GM21390 (cell line): ENCODE data around the gene EIF5A2.

Source experiments
- ATAC-seq: cut with Tn5 transposase; IDR thresholded peaks from one replicate; pipeline ENCODE4 v1.9.1; 2021; ENCODE audit not compliant: unreplicated experiment

EIF5A2 gene

DNA sequence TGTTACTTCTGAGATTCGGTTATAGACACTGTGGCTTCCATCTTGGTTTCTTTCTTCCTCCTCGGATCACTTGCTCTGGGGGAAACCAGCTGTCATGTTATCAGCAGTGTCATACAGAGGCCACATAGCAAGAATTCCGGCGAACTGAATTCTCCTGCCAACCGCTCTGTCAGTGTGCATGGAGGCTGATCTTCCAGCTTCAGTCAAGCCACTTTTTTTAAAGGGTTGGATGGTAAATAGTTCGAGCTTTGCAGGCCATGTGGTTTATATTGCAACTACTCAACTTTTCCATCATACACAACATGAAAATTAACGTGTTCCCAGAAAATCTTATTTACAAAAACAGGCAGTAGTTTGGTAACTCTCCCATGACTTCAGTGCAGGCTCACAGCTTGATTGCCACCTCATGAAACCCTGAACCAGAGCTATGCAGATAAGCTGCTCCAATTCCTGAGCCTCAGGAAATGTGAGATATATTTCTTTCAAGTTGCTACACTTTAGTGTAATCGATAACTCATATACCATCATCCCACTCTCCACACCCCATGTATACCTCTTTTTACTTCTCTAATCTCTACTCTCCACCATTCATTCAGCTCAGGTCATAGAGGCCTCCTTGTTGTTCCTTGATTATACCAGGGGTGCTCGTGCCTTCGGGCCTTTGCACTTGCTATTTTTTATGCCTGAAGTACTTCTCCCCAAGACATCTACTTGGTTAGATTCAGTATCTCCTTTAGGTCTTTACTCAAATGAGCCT, 45.6 kb downstream of the EIF5A2 start:
- ATAC-seq: no peak

DNA sequence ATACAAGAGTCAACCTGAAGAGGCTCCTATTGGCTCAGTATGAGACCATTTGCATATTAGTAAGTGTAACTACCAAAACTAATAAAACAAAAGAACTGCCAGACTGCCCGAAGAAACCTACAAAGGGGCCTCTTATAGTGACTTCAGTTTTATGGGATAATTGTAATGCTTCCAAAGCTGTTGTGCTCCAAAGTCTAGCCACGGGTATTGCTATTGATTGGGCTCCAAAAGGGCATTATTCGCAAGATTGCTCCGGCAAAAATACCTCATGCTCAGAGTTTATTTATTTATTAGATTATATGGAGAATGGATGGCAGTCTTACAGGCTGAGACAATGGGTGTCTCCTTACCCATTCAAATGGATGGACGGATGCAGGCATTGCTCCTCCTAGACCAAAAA, 49.8 kb downstream of the EIF5A2 start:
- no peak for ATAC-seq

DNA sequence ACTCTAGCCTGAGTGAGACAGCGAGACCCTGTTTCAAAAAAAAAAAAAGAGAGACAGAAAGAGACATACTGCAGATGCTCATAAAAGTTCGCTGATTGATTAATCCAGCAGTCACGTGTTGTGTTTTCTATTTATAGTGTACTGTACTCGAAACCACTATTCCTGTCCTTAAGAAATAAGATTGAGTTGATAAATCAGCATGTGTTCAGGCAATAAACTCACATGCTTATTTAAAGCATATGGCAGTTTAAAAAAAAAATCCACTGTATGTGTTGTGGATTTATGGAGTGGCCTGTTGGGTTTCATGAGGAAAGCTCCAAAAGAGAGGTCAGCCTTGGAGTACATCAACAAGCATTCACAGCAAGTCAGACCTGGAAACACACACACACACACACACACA, 56.1 kb downstream of the EIF5A2 start:
- ATAC-seq: no peak

GRCh38 chr3:170848292-170848917, 60.0 kb downstream of the EIF5A2 start:
- ATAC-seq: no peak

GRCh38 chr3:170844377-170844776, 64.1 kb downstream of the EIF5A2 start:
- ATAC-seq: no peak

GRCh38 chr3:170840291-170840859, 68.1 kb downstream of the EIF5A2 start:
- ATAC-seq: no peak

- no peak for ATAC-seq
These were observed 68.8 kb downstream of the EIF5A2 start for GRCh38 chr3:170839518-170840100.
